K562 (cell line): ENCODE results near the gene CRLF1.

Experiments used
- CBX2 ChIP-seq: fragments of 200-600 bp; sonication (generic); IDR thresholded peaks from one replicate; pipeline ENCODE4 v1.6.1; 2012; ENCODE audit warnings: mild to moderate bottlenecking, low read length, inconsistent platforms; ENCODE audit not compliant: insufficient read depth, poor library complexity, severe bottlenecking
- CREB1 ChIP-seq, 2 experiments: sonication (generic) in 1 of 2; formaldehyde crosslinking in 1 of 2; IDR thresholded peaks; 2 replicates each; pipeline versions ENCODE4 v1.6.1 to v1.8.0; 2012 to 2022; ENCODE audit warnings: inconsistent platforms in 1 of 2, mild to moderate bottlenecking in 1 of 2, missing genetic modification reagents in 1 of 2, moderate library complexity in 1 of 2
- CTCF ChIP-seq, 3 experiments: IDR thresholded peaks in 2 of 3; conservative IDR thresholded peaks in 1 of 3; 2 replicates each; pipeline ENCODE4 v1.5.1; 2011 to 2012; ENCODE audit warnings: low read length in 3 of 3, mild to moderate bottlenecking in 3 of 3, control low read depth in 2 of 3, improper control_type of control experiment in 1 of 3, inconsistent platforms in 1 of 3, low read depth in 1 of 3, mixed read lengths in 1 of 3, moderate library complexity in 1 of 3; ENCODE audit not compliant: insufficient read depth in 2 of 3
- KDM1A ChIP-seq, 2 experiments: fragments of 450-650 bp; IDR thresholded peaks; 2 replicates each; pipeline ENCODE4 v1.6.1; 2016; ENCODE audit warnings: mild to moderate bottlenecking in 2 of 2
- OTX1 ChIP-seq: fragments of 450-650 bp; formaldehyde crosslinking; IDR thresholded peaks from 2 replicates; pipeline ENCODE4 v1.4.0; 2022; ENCODE audit warnings: mild to moderate bottlenecking
- POLR2A ChIP-seq: fragments of 450-650 bp; conservative IDR thresholded peaks from 2 replicates; pipeline ENCODE4 v1.6.1; 2016
- POLR2AphosphoS5 ChIP-seq: IDR thresholded peaks from 2 replicates; pipeline ENCODE4 v1.6.1; 2011; ENCODE audit warnings: mild to moderate bottlenecking, low read depth, low read length, moderate library complexity; ENCODE audit not compliant: control insufficient read depth, insufficient read depth
- RBM17 ChIP-seq: fragments of 200-400 bp; formaldehyde crosslinking; IDR thresholded peaks from 2 replicates; pipeline ENCODE4 v1.6.1; 2017; ENCODE audit warnings: low read depth, mild to moderate bottlenecking, low read length, borderline replicate concordance
- SMARCC2 ChIP-seq: fragments of 450-650 bp; IDR thresholded peaks from 2 replicates; pipeline ENCODE4 v1.6.1; 2017; ENCODE audit warnings: antibody characterized with exemption, moderate library complexity, mild to moderate bottlenecking, low read depth
- ZNF274 ChIP-seq: IDR thresholded peaks from 2 replicates; pipeline ENCODE4 v1.6.1; 2011; ENCODE audit warnings: low read depth, mild to moderate bottlenecking, low read length, moderate library complexity, borderline replicate concordance
- ZNF551 ChIP-seq: fragments of 250-450 bp; sonication (Bioruptor Pico); IDR thresholded peaks from 2 replicates; pipeline ENCODE4 v1.5.0; 2021; ENCODE audit warnings: mild to moderate bottlenecking, moderate library complexity
- TF ChIP-seq, protein P1 (sequence below): fragments of 450-650 bp; IDR thresholded peaks from 2 replicates; pipeline ENCODE4 v1.6.1; 2016; ENCODE audit warnings: low read depth

- TF ChIP-seq RBM17 (no peak), CTCF (IDR thresholded peaks at IDR 0.05 in 2 of 3, conservative IDR thresholded peaks at IDR 0.05 in 1 of 3; ENCODE audit: insufficient read depth in 2 of 3, low read depth in 1 of 3, low read length in 3 of 3) (no peak), KDM1A (IDR thresholded peaks at IDR 0.05) (no peak), CREB1 (IDR thresholded peaks at IDR 0.05) (no peak), CREB1 (CRISPR knock-in tag; IDR thresholded peaks at IDR 0.05) (no peak), SMARCC2 (no peak), CBX2 (no peak), OTX1 (CRISPR knock-in tag) (no peak), ZNF551 (CRISPR knock-in tag) (no peak), ZNF274 (no peak), POLR2A (no peak), POLR2AphosphoS5 (no peak)
- TF ChIP-seq, protein P1, sequence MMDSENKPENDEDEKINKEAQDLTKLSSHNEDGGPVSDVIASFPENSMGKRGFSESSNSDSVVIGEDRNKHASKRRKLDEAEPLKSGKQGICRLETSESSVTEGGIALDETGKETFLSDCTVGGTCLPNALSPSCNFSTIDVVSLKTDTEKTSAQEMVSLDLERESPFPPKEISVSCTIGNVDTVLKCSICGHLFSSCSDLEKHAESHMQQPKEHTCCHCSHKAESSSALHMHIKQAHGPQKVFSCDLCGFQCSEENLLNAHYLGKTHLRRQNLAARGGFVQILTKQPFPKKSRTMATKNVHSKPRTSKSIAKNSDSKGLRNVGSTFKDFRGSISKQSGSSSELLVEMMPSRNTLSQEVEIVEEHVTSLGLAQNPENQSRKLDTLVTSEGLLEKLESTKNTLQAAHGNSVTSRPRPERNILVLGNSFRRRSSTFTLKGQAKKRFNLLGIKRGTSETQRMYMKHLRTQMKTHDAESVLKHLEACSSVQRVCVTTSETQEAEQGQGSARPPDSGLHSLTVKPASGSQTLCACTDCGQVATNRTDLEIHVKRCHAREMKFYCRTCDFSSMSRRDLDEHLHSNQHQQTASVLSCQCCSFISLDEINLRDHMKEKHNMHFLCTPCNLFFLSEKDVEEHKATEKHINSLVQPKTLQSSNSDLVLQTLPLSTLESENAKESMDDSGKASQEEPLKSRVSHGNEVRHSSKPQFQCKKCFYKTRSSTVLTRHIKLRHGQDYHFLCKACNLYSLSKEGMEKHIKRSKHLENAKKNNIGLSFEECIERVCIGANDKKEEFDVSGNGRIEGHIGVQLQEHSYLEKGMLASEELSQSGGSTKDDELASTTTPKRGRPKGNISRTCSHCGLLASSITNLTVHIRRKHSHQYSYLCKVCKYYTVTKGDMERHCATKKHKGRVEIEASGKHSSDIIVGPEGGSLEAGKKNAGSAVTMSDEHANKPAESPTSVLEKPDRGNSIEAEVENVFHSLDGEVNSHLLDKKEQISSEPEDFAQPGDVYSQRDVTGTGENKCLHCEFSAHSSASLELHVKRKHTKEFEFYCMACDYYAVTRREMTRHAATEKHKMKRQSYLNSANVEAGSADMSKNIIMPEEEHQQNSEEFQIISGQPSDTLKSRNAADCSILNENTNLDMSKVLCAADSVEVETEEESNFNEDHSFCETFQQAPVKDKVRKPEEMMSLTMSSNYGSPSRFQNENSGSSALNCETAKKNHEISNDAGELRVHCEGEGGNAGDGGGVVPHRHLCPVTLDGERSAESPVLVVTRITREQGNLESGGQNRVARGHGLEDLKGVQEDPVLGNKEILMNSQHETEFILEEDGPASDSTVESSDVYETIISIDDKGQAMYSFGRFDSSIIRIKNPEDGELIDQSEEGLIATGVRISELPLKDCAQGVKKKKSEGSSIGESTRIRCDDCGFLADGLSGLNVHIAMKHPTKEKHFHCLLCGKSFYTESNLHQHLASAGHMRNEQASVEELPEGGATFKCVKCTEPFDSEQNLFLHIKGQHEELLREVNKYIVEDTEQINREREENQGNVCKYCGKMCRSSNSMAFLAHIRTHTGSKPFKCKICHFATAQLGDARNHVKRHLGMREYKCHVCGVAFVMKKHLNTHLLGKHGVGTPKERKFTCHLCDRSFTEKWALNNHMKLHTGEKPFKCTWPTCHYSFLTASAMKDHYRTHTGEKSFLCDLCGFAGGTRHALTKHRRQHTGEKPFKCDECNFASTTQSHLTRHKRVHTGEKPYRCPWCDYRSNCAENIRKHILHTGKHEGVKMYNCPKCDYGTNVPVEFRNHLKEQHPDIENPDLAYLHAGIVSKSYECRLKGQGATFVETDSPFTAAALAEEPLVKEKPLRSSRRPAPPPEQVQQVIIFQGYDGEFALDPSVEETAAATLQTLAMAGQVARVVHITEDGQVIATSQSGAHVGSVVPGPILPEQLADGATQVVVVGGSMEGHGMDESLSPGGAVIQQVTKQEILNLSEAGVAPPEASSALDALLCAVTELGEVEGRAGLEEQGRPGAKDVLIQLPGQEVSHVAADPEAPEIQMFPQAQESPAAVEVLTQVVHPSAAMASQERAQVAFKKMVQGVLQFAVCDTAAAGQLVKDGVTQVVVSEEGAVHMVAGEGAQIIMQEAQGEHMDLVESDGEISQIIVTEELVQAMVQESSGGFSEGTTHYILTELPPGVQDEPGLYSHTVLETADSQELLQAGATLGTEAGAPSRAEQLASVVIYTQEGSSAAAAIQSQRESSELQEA: no peak
These were observed 38.5 kb upstream of the CRLF1 start for GRCh38 chr19:18645035-18645511.
